MM.1S (cell line): ENCODE measurements around the gene PTTG1IP.

Source experiments
- DNase-seq: peaks from one replicate; pipeline ENCODE4 v3.0.0-alpha.2; 2015
- H2AFZ ChIP-seq: fragments of 300-600 bp; sonication (generic); 2 replicates; pipeline ENCODE4 v1.6.0; 2016; ENCODE audit warnings: antibody characterized with exemption, low read length
- H3F3A ChIP-seq: fragments of 300-600 bp; sonication (generic); 2 replicates; pipeline ENCODE4 v1.6.1; 2016; ENCODE audit warnings: mild to moderate bottlenecking, antibody characterized with exemption, low read length, moderate library complexity, mixed read lengths; ENCODE audit not compliant: insufficient read depth
- H3K27ac ChIP-seq: fragments of 300-600 bp; sonication (generic); 2 replicates; pipeline ENCODE4 v1.5.1; 2016; ENCODE audit warnings: mild to moderate bottlenecking, low read length
- H3K27me3 ChIP-seq: fragments of 300-600 bp; sonication (generic); replicated peaks from 2 replicates; pipeline ENCODE4 v1.6.0; 2016; ENCODE audit warnings: low read length; ENCODE audit not compliant: insufficient read depth
- H3K36me3 ChIP-seq: fragments of 300-600 bp; sonication (generic); replicated peaks from 2 replicates; pipeline ENCODE4 v1.6.1; 2016; ENCODE audit warnings: mild to moderate bottlenecking, low read length, mixed read lengths; ENCODE audit not compliant: insufficient read depth
- H3K4me1 ChIP-seq: fragments of 300-600 bp; sonication (generic); 2 replicates; pipeline ENCODE4 v1.6.1; 2016; ENCODE audit warnings: low read length, mixed read lengths
- H3K4me2 ChIP-seq: fragments of 300-600 bp; sonication (generic); 2 replicates; pipeline ENCODE4 v1.6.0; 2016; ENCODE audit warnings: low read depth, low read length
- H3K4me3 ChIP-seq: fragments of 300-600 bp; sonication (generic); 2 replicates; pipeline ENCODE4 v1.5.1; 2016; ENCODE audit warnings: low read length, mixed read lengths
- H3K79me2 ChIP-seq: fragments of 300-600 bp; sonication (generic); 2 replicates; pipeline ENCODE4 v1.6.1; 2016; ENCODE audit warnings: mixed run types, low read length, mixed read lengths
- H3K9ac ChIP-seq: fragments of 300-600 bp; sonication (generic); 2 replicates; pipeline ENCODE4 v1.6.1; 2016; ENCODE audit warnings: low read length, mixed read lengths
- H3K9me2 ChIP-seq: fragments of 300-600 bp; sonication (generic); replicated peaks from 2 replicates; pipeline ENCODE4 v1.6.1; 2016; ENCODE audit warnings: mild to moderate bottlenecking, low read length, mixed read lengths; ENCODE audit not compliant: insufficient read depth
- H3K9me3 ChIP-seq: fragments of 300-600 bp; sonication (generic); replicated peaks from 2 replicates; pipeline ENCODE4 v1.6.1; 2016; ENCODE audit warnings: mild to moderate bottlenecking, low read length, mixed read lengths; ENCODE audit not compliant: insufficient read depth
- H4K20me1 ChIP-seq: fragments of 300-600 bp; sonication (generic); 2 replicates; pipeline ENCODE4 v1.6.1; 2016; ENCODE audit warnings: mild to moderate bottlenecking, low read length, moderate library complexity, mixed read lengths; ENCODE audit not compliant: insufficient read depth
- CTCF ChIP-seq: fragments of 300-600 bp; sonication (generic); IDR thresholded peaks from 2 replicates; pipeline ENCODE4 v1.5.1; 2016; ENCODE audit warnings: antibody characterized with exemption, low read length, mixed read lengths
- EZH2 ChIP-seq: fragments of 300-600 bp; sonication (generic); optimal IDR thresholded peaks from 2 replicates; pipeline ENCODE3; 2017; ENCODE audit warnings: low read depth, mild to moderate bottlenecking, antibody characterized with exemption, low read length, mixed read lengths
- EZH2phosphoT487 ChIP-seq: fragments of 300-600 bp; sonication (generic); IDR thresholded peaks from 2 replicates; pipeline ENCODE4 v1.6.1; 2018; ENCODE audit warnings: antibody characterized with exemption, low read length

Gene PTTG1IP

GRCh38 chr21:44876849-44877575, 3.5 kb upstream of the PTTG1IP start:
- Histone ChIP-seq H3K9ac (no peak overlapping the region), H3K79me2 (peaks cover 11% of the 10 kb centered on the region), H3K4me2 (no peak overlapping the region), H3K9me3 (no peaks in the 10 kb centered on the region), H3K4me3 (no peak overlapping the region), H4K20me1 (peaks cover 2% of the 10 kb centered on the region; the same call in 1 of the 2 replicates), H3F3A (peaks cover 19% of the 10 kb centered on the region), H3K4me1 (peaks cover 26% of the 10 kb centered on the region), H3K36me3 (no peaks in the 10 kb centered on the region), H3K9me2 (no peaks in the 10 kb centered on the region), H3K27me3 (peaks cover 46% of the 10 kb centered on the region), H2AFZ (no peak overlapping the region), H3K27ac (no peak overlapping the region)
- TF ChIP-seq EZH2, result no peak
- TF ChIP-seq EZH2phosphoT487, result no peak
- no peak for TF ChIP-seq CTCF
- DNase-seq, result no peak

GRCh38 chr21:44875316-44875700, 1.8 kb upstream of the PTTG1IP start:
- Histone ChIP-seq H3K4me2 (peak overlapping the region; percentile 90), H3K79me2 (peaks cover 28% of the 10 kb centered on the region), H3K36me3 (no peaks in the 10 kb centered on the region), H3K9ac (peak overlapping the region; percentile 39), H3F3A (peaks cover 19% of the 10 kb centered on the region), H3K4me1 (peaks cover 28% of the 10 kb centered on the region), H3K4me3 (peak overlapping the region; percentile 78), H4K20me1 (peaks cover 10% of the 10 kb centered on the region; the same call in 1 of the 2 replicates), H2AFZ (peak overlapping the region; percentile 87), H3K9me3 (no peaks in the 10 kb centered on the region), H3K9me2 (no peaks in the 10 kb centered on the region), H3K27me3 (peaks cover 29% of the 10 kb centered on the region), H3K27ac (peak overlapping the region; percentile 70)
- DNase-seq, result peak; percentile 66
- TF ChIP-seq EZH2phosphoT487, result no peak
- peak; percentile 35 for TF ChIP-seq CTCF
- TF ChIP-seq EZH2, result no peak

- H2AFZ ChIP-seq, result peak overlapping the region; percentile 87
- peak overlapping the region; percentile 90 for H3K4me2 ChIP-seq
- DNase-seq, result peak; percentile 75
- H3K27ac ChIP-seq, result peak overlapping the region; percentile 70
- H3K9me3 ChIP-seq, result no peaks in the 10 kb centered on the region
- H3K4me3 ChIP-seq, result peak overlapping the region; percentile 78
- H3K4me1 ChIP-seq, result peaks cover 28% of the 10 kb centered on the region
- H3F3A ChIP-seq, result peaks cover 19% of the 10 kb centered on the region
- TF ChIP-seq EZH2phosphoT487, result no peak
- TF ChIP-seq EZH2, result no peak
- TF ChIP-seq CTCF, result no peak
- H3K79me2 ChIP-seq, result peaks cover 34% of the 10 kb centered on the region
- H3K27me3 ChIP-seq, result peaks cover 23% of the 10 kb centered on the region
- no peaks in the 10 kb centered on the region for H3K9me2 ChIP-seq
- H4K20me1 ChIP-seq, result peaks cover 10% of the 10 kb centered on the region; the same call in 1 of the 2 replicates
- peak overlapping the region; percentile 39 for H3K9ac ChIP-seq
- no peaks in the 10 kb centered on the region for H3K36me3 ChIP-seq
Measured at GRCh38 chr21:44874497-44875315, 1.2 kb upstream of the PTTG1IP start.
